Testis (tissue), 2 donors: ENCODE measurements around the gene PTPMT1.

Source experiments
- POLR2A ChIP-seq: fragments of 450-650 bp; IDR thresholded peaks from one replicate; pipeline ENCODE4 v1.6.1; 2017; ENCODE audit warnings: antibody characterized with exemption, mild to moderate bottlenecking, moderate library complexity
- TF ChIP-seq, protein P1 (sequence below), 3 experiments: fragments of 450-650 bp in 2 of 3; fragments of 200-600 bp in 1 of 3; sonication (generic) in 1 of 3; IDR thresholded peaks; one replicate each; pipeline ENCODE4 v1.5.1; 2016 to 2019; ENCODE audit warnings: antibody characterized with exemption in 3 of 3, mild to moderate bottlenecking in 2 of 3, moderate library complexity in 1 of 3

DNA sequence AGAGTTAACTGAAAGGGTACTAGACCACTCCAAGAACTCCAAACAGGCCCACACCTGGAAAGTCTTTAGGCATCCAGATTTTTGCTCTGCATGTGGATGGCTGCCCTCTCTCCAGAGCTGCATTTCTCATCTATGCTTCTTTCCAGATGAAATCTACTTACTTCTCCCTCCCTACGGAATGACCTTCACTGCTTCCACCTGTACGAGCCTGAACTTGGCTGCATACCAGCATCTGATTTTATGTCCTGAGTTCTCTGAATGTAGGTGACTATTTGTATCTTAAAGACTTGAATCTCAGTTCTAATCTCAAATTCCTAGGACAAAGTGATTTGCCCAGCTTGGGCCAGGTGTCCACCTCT is 25.7 kb upstream of the PTPMT1 start:
- TF ChIP-seq, protein P1, sequence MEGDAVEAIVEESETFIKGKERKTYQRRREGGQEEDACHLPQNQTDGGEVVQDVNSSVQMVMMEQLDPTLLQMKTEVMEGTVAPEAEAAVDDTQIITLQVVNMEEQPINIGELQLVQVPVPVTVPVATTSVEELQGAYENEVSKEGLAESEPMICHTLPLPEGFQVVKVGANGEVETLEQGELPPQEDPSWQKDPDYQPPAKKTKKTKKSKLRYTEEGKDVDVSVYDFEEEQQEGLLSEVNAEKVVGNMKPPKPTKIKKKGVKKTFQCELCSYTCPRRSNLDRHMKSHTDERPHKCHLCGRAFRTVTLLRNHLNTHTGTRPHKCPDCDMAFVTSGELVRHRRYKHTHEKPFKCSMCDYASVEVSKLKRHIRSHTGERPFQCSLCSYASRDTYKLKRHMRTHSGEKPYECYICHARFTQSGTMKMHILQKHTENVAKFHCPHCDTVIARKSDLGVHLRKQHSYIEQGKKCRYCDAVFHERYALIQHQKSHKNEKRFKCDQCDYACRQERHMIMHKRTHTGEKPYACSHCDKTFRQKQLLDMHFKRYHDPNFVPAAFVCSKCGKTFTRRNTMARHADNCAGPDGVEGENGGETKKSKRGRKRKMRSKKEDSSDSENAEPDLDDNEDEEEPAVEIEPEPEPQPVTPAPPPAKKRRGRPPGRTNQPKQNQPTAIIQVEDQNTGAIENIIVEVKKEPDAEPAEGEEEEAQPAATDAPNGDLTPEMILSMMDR (IDR thresholded peaks at IDR 0.05) = no peak
- no peak for TF ChIP-seq POLR2A
